H1 (cell line): ENCODE results near the gene L3MBTL3. TPM values are rescaled to one million over a fixed set of nuclear protein-coding genes. Genes with fewer than 3 reads are reported as not detected.

Experiments
- CTCF ChIA-PET: fragments of 300-600 bp; sonication (Branson Sonifier 250); formaldehyde crosslinking; loops from one replicate; lab custom pipeline; 2021; ENCODE audit not compliant: partially characterized antibody; lab: Charles Lee
- POLR2A ChIA-PET: fragments of 300-600 bp; sonication (Branson Sonifier 250); formaldehyde crosslinking; loops from one replicate; lab custom pipeline; 2021; ENCODE audit warnings: inconsistent platforms; ENCODE audit not compliant: partially characterized antibody; lab: Charles Lee
- DNase-seq, 2 experiments: peaks; one replicate each; pipeline versions ENCODE4 v3.0.0 to v3.0.0-alpha.2; 2010 to 2022; ENCODE audit warnings: low spot score in 2 of 2, low read depth in 1 of 2, mixed read lengths in 1 of 2
- FAIRE-seq: peaks from 2 replicates; lab custom pipeline; 2011; peaks lifted over from hg19 to GRCh38; lab: Jason Lieb, UNC
- H2AFZ ChIP-seq: 2 replicates; pipeline ENCODE4 v1.8.1; 2012; ENCODE audit warnings: low read length, inconsistent platforms
- H2AK5ac ChIP-seq: 2 replicates; pipeline ENCODE4 v1.6.1; 2013; ENCODE audit warnings: low read depth, low read length
- H2BK120ac ChIP-seq: replicated peaks from 2 replicates; pipeline ENCODE3; 2013; ENCODE audit warnings: low read depth, low read length, inconsistent platforms
- H2BK12ac ChIP-seq: 2 replicates; pipeline ENCODE4 v1.6.1; 2013; ENCODE audit warnings: low read depth, low read length
- H2BK15ac ChIP-seq: 2 replicates; pipeline ENCODE4 v1.6.1; 2013; ENCODE audit warnings: low read length
- H2BK20ac ChIP-seq: 2 replicates; pipeline ENCODE4 v1.6.1; 2013; ENCODE audit warnings: low read length
- H2BK5ac ChIP-seq: 2 replicates; pipeline ENCODE4 v1.6.1; 2013; ENCODE audit warnings: low read depth, low read length
- H3K14ac ChIP-seq: 2 replicates; pipeline ENCODE4 v1.6.1; 2013; ENCODE audit warnings: inconsistent platforms; ENCODE audit not compliant: insufficient read length
- H3K18ac ChIP-seq: 2 replicates; pipeline ENCODE4 v1.6.1; 2013; ENCODE audit warnings: low read length; ENCODE audit errors: extremely low read depth
- H3K23ac ChIP-seq: 2 replicates; pipeline ENCODE4 v1.6.1; 2013; ENCODE audit warnings: inconsistent platforms; ENCODE audit not compliant: insufficient read length
- H3K23me2 ChIP-seq: 2 replicates; pipeline ENCODE4 v1.6.1; 2013; ENCODE audit warnings: low read depth, low read length
- H3K27ac ChIP-seq: 2 replicates; pipeline ENCODE4 v1.6.1; 2011; ENCODE audit warnings: low read depth, low read length, inconsistent platforms
- H3K27me3 ChIP-seq, 4 experiments: replicated peaks in 1 of 4; 1 replicate in 1 of 4; 2 replicates in 3 of 4; pipeline versions ENCODE4 v1.6.1 to v1.8.1; 2011 to 2013; ENCODE audit warnings: low read length in 3 of 4, mild to moderate bottlenecking in 3 of 4, inconsistent platforms in 2 of 4, mixed read lengths in 2 of 4, moderate library complexity in 1 of 4; ENCODE audit not compliant: control insufficient read depth in 3 of 4, insufficient read depth in 3 of 4; ENCODE audit errors: extremely low read depth in 1 of 4
- H3K36me3 ChIP-seq, 4 experiments: 2 replicates each; pipeline versions ENCODE4 v1.6.1 to v1.8.1; 2011 to 2013; ENCODE audit warnings: mild to moderate bottlenecking in 4 of 4, low read length in 3 of 4, moderate library complexity in 2 of 4, control low read depth in 1 of 4, inconsistent platforms in 1 of 4; ENCODE audit not compliant: insufficient read depth in 4 of 4, control insufficient read depth in 2 of 4
- H3K4ac ChIP-seq: replicated peaks from 2 replicates; pipeline ENCODE3; 2013; ENCODE audit warnings: low read length, low read depth, mixed read lengths, inconsistent platforms; ENCODE audit not compliant: insufficient read length
- H3K4me1 ChIP-seq, 4 experiments: replicated peaks in 1 of 4; 1 replicate in 1 of 4; 2 replicates in 3 of 4; pipeline versions ENCODE4 v1.6.1 to v1.8.1; 2011 to 2013; ENCODE audit warnings: low read length in 3 of 4, inconsistent platforms in 2 of 4, mixed read lengths in 1 of 4; ENCODE audit not compliant: insufficient read depth in 4 of 4, control insufficient read depth in 3 of 4
- H3K4me2 ChIP-seq, 2 experiments: 2 replicates each; pipeline versions ENCODE4 v1.6.1 to v1.8.1; 2011 to 2013; ENCODE audit warnings: low read depth in 2 of 2, low read length in 2 of 2, control low read depth in 1 of 2, inconsistent platforms in 1 of 2, mild to moderate bottlenecking in 1 of 2; ENCODE audit not compliant: insufficient read depth in 1 of 2
- H3K4me3 ChIP-seq, 4 experiments: fragments of 200-600, 300-600 bp in 1 of 4; sonication (generic), shearing (Covaris generic), sonication (Bioruptor Twin) in 1 of 4; 2 replicates each; pipeline versions ENCODE4 v1.5.1 to v1.8.1; 2011 to 2016; ENCODE audit warnings: low read length in 4 of 4, low read depth in 3 of 4, control low read depth in 2 of 4, inconsistent platforms in 2 of 4, mild to moderate bottlenecking in 2 of 4, mixed read lengths in 1 of 4, moderate library complexity in 1 of 4; ENCODE audit not compliant: insufficient read depth in 2 of 4; ENCODE audit errors: extremely low read depth in 1 of 4
- H3K56ac ChIP-seq: replicated peaks from 2 replicates; pipeline ENCODE3; 2013; ENCODE audit warnings: low read depth, mild to moderate bottlenecking, mixed read lengths, low read length, inconsistent platforms; ENCODE audit not compliant: insufficient read length
- H3K79me1 ChIP-seq: 2 replicates; pipeline ENCODE4 v1.6.1; 2013; ENCODE audit warnings: low read depth, low read length, control low read depth
- H3K79me2 ChIP-seq, 2 experiments: 2 replicates each; pipeline versions ENCODE4 v1.6.1 to v1.8.1; 2012 to 2013; ENCODE audit warnings: low read length in 2 of 2, mild to moderate bottlenecking in 2 of 2, inconsistent platforms in 1 of 2; ENCODE audit not compliant: insufficient read depth in 2 of 2, control insufficient read depth in 1 of 2
- H3K9ac ChIP-seq, 4 experiments: replicated peaks in 1 of 4; 1 replicate in 1 of 4; 2 replicates in 3 of 4; pipeline versions ENCODE4 v1.6.1 to v1.8.1; 2011 to 2013; ENCODE audit warnings: low read depth in 3 of 4, low read length in 3 of 4, control low read depth in 2 of 4, mild to moderate bottlenecking in 2 of 4, moderate library complexity in 2 of 4, inconsistent platforms in 1 of 4; ENCODE audit errors: extremely low read depth in 1 of 4
- H3K9me3 ChIP-seq, 2 experiments: 2 replicates each; pipeline versions ENCODE4 v1.6.1 to v1.8.1; 2012 to 2013; ENCODE audit warnings: mild to moderate bottlenecking in 2 of 2, moderate library complexity in 2 of 2, control low read depth in 1 of 2, inconsistent platforms in 1 of 2, low read depth in 1 of 2, low read length in 1 of 2, mixed read lengths in 1 of 2; ENCODE audit not compliant: insufficient read depth in 2 of 2
- H4K20me1 ChIP-seq, 2 experiments: replicated peaks in 1 of 2; 2 replicates each; pipeline versions ENCODE3 to v1.8.1; 2011 to 2013; ENCODE audit warnings: inconsistent platforms in 2 of 2, low read length in 2 of 2, mild to moderate bottlenecking in 1 of 2; ENCODE audit not compliant: insufficient read depth in 2 of 2, control insufficient read depth in 1 of 2
- H4K5ac ChIP-seq: 2 replicates; pipeline ENCODE4 v1.6.1; 2013; ENCODE audit warnings: low read length, low read depth, mixed read lengths, inconsistent platforms; ENCODE audit not compliant: insufficient read length
- H4K8ac ChIP-seq: 2 replicates; pipeline ENCODE4 v1.8.0; 2013; ENCODE audit warnings: mild to moderate bottlenecking, moderate library complexity, low read length, inconsistent platforms; ENCODE audit not compliant: insufficient read depth; ENCODE audit errors: extremely low read depth
- H4K91ac ChIP-seq: replicated peaks from 2 replicates; pipeline ENCODE3; 2013; ENCODE audit warnings: low read length, mixed read lengths, inconsistent platforms; ENCODE audit not compliant: insufficient read length
- ATF3 ChIP-seq: IDR thresholded peaks from 2 replicates; pipeline ENCODE4 v1.6.1; 2011; ENCODE audit warnings: low read depth, mild to moderate bottlenecking, low read length; ENCODE audit not compliant: insufficient read depth
- WGBS, 2 experiments: shearing (Covaris generic) in 1 of 2; methylation state at CpG; one replicate each; pipeline versions ENCODE4 v1.1.6 to v1.1.7; 2013 to 2015; ENCODE audit warnings: low lambda C conversion rate in 2 of 2, mixed read lengths in 2 of 2, inconsistent platforms in 1 of 2, low coverage in 1 of 2, missing lambda C conversion rate in 1 of 2; ENCODE audit not compliant: insufficient replicate concordance in 2 of 2, insufficient coverage in 1 of 2, insufficient read length in 1 of 2; ENCODE audit errors: extremely low coverage in 1 of 2, missing lambda C conversion rate in 1 of 2; 5-methylcytosine and 5-hydroxymethylcytosine counted together
- polyA plus RNA-seq, 7 experiments: library from polyadenylated mRNA; depleted of rRNA in 3 of 7; stranded (reverse) in 5 of 7; unstranded in 2 of 7; fragments of >200 nt in 5 of 7; fragments of 200-250 nt in 2 of 7; gene quantifications; 1 replicate in 5 of 7; 2 replicates in 1 of 7; 4 replicates in 1 of 7; pipeline versions ENCODE4 v1.2.1 to v1.2.3, GENCODE V29; 2011 to 2013; ENCODE audit warnings: missing spikeins in 2 of 7, mixed read lengths in 2 of 7
- total RNA-seq: library from RNA; stranded (reverse); fragmentation: NEBNext Ultra II Directional; extraction: Animal tissue kit (Norgen Biotek cat#: 25700); gene quantifications from 2 replicates; pipeline ENCODE4 v1.2.1, GENCODE V29; 2021

L3MBTL3 gene
- total and polyA plus RNA-seq, 2 of the 8 experiments (the other 6 are each of a cell fraction or from before 2014, with no cell fraction given): 3.9 to 17.2 TPM

GRCh38 chr6:129994410-129994809 lies 24.0 kb upstream of the L3MBTL3 start:
- H3K9me3 ChIP-seq: no peaks in the 10 kb centered on the region
- no peak overlapping the region for H3K56ac ChIP-seq
- no peak overlapping the region for H3K4ac ChIP-seq
- H4K20me1 ChIP-seq: no peaks in the 10 kb centered on the region
- H2BK5ac ChIP-seq: no peak overlapping the region
- CTCF ChIA-PET: interaction anchor here (0.6 kb wide), 1 partner anchor 27 kb away, joined by 3 read pairs; no protein-coding TSS in a partner anchor
- H4K91ac ChIP-seq: no peak overlapping the region
- H3K4me1 ChIP-seq: peaks cover 0 to 4% (median 1%) of the 10 kb centered on the region in 4 experiments; a peak in 1 of 7 replicates
- no peak overlapping the region for H2AFZ ChIP-seq
- H2BK12ac ChIP-seq: no peak overlapping the region
- no peak overlapping the region for H3K9ac ChIP-seq
- no peak for DNase-seq
- no peak overlapping the region for H3K14ac ChIP-seq
- no peak for TF ChIP-seq ATF3
- TF ChIP-seq, all 59 proteins: peak for 0
- Histone ChIP-seq H3K79me1 (no peaks in the 10 kb centered on the region), H2BK20ac (no peak overlapping the region), H2BK15ac (no peak overlapping the region), H3K36me3 (no peaks in the 10 kb centered on the region), H4K8ac (no peak overlapping the region), H3K4me2 (no peak overlapping the region), H3K4me3 (no peak overlapping the region), H2AK5ac (no peak overlapping the region), H3K23ac (no peak overlapping the region), H3K27ac (no peak overlapping the region), H3K79me2 (no peaks in the 10 kb centered on the region), H3K27me3 (no peaks in the 10 kb centered on the region), H4K5ac (no peak overlapping the region), H2BK120ac (no peak overlapping the region), H3K18ac (no peak overlapping the region), H3K23me2 (peaks cover 2% of the 10 kb centered on the region; the same call in 1 of the 2 replicates)
- 91% methylated on average over 4 of the region's 4 CpGs; no CpG with 5 or more reads in 1 of the 2 experiments for WGBS, 2 experiments
- no peak for FAIRE-seq
- POLR2A ChIA-PET: no interaction called here
